Myometrial cell (primary cell): ENCODE data around the gene GJD4. TPM values are rescaled to one million over a fixed set of nuclear protein-coding genes. Genes with fewer than 3 reads are reported as not detected.

ENCODE experiments used
- total RNA-seq: library from RNA; depleted of rRNA; stranded (reverse); fragments of >200 nt; gene quantifications from 2 replicates; pipeline ENCODE4 v1.2.3, GENCODE V29; 2015

Gene GJD4, protein sequence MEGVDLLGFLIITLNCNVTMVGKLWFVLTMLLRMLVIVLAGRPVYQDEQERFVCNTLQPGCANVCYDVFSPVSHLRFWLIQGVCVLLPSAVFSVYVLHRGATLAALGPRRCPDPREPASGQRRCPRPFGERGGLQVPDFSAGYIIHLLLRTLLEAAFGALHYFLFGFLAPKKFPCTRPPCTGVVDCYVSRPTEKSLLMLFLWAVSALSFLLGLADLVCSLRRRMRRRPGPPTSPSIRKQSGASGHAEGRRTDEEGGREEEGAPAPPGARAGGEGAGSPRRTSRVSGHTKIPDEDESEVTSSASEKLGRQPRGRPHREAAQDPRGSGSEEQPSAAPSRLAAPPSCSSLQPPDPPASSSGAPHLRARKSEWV
- total RNA-seq, result not detected in 2 replicates

DNA sequence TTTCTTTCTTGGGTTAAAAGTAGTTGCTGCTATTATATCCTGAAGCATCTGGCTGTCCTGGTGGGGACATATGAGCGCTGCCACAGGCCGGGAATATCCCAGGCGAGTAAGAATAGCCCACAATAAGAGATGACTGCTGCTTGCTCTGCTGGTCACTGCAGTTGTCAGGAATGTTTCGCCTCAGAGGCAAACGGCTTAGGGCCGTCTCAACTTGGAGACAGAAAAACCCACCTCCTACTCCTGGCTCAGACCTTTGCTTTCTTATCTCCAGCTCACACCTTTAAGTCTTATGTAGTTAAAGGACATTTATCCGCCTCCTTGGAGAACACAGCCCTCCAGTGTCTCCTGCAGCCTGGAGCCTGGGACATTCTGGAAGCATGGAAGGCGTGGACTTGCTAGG, at the start of gene GJD4:
Gene GJD4, plus strand, starts transcription at position 151 of the 400 bp plus-strand sequence. Its CDS starts 227 bp downstream, at position 378.

DNA sequence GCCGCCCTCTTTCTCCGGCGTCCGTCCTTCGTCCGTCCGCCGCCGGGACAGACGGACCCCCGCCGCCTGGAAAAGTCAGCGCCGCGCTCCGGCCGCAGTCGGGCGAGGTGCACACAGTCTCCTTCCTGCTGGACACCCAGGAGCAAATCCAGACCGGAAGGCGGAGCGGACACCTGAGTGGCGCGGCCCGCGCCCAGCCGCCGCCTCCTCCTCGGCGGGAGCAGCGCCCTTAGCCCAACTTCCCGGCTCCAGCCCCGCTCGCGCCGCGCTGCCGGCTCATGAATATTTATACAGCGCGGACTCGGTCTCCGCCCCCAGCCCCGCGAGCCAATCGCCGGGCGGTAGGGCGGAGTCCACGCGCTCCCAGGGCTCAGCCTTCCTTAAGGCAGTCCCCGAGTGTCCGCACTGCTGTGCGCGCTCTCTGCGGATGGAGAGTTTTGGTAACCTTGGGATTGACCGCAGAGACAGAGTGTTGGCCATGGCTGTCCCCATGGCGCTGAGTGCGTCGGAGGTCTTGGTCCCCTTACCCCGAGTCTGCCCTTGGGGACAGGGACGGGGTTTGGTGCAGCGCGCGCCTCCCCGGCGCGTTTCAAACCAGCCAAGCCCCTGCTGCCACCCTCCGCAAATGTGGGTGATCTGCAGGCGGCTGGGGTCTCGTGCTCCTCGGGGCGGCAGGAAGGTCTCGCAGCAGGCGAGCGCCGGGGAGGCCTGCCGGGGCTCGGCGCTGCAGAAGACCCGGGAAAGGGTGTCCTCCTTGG, 37.1 kb downstream of the GJD4 start, which contains the start of gene FZD8:
Gene FZD8, minus strand, starts transcription at position 262 of the 758 bp plus-strand sequence. CDS start 867 bp downstream, outside the sequence.

Other genes starting within 250 kb of the GJD4 start
- gene FZD8, start 37.0 kb downstream of the GJD4 start, total RNA-seq, result 1.8 and 2.0 TPM in 2 replicates